ENCODE data around the gene TYK2. TPM values are rescaled to one million over a fixed set of nuclear protein-coding genes. Genes with fewer than 3 reads are reported as not detected.
A peak's percentile ranks its signal among the peaks of the same experiment; 100 is the strongest.

TYK2 gene
- total RNA-seq, 1 donor from 2014 or later = 71.5 TPM

- DNase-seq (ENCODE audit: low spot score) = no peak
Measured at GRCh38 chr19:10316229-10317044, 63.9 kb downstream of the TYK2 start.

- DNase-seq (ENCODE audit: low spot score) = peak; percentile 86
Measured at GRCh38 chr19:10315335-10316214, 64.8 kb downstream of the TYK2 start, which contains the start of gene FDX2. Gene FDX2 (minus strand): TSS chr19:10316015. CDS start chr19:10315996, 19 bp downstream.

- no peak for DNase-seq (ENCODE audit: low spot score)
Measured at GRCh38 chr19:10309423-10309822, 70.9 kb downstream of the TYK2 start, which contains the start of gene ZGLP1. Gene ZGLP1 (minus strand): TSS chr19:10309815.

- DNase-seq (ENCODE audit: low spot score) = no peak
Measured at GRCh38 chr19:10306327-10306726, 74.0 kb downstream of the TYK2 start.

- DNase-seq (ENCODE audit: low spot score) = no peak
Measured at GRCh38 chr19:10305139-10305806, 75.1 kb downstream of the TYK2 start.

Other genes with a start within 250 kb of the TYK2 start
- gene DNMT1, start 185.6 kb downstream of the TYK2 start, total RNA-seq (ENCODE audit: insufficient read depth, low replicate concordance) = 11.3 TPM
- gene S1PR2, start 149.2 kb downstream of the TYK2 start, total RNA-seq (ENCODE audit: insufficient read depth, low replicate concordance) = 19.0 TPM
- gene MRPL4, start 128.4 kb downstream of the TYK2 start, total RNA-seq (ENCODE audit: insufficient read depth, low replicate concordance) = 25.8 TPM
- gene ICAM1, start 109.5 kb downstream of the TYK2 start, total RNA-seq (ENCODE audit: insufficient read depth, low replicate concordance) = 14.2 TPM
- gene ICAM4, start 93.6 kb downstream of the TYK2 start, total RNA-seq (ENCODE audit: insufficient read depth, low replicate concordance) = 4.1 TPM
- gene ICAM5, start 90.6 kb downstream of the TYK2 start, total RNA-seq (ENCODE audit: insufficient read depth, low replicate concordance) = 3.4 TPM
- gene ZGLP1, start 70.8 kb downstream of the TYK2 start, total RNA-seq (ENCODE audit: insufficient read depth, low replicate concordance) = 1.7 TPM
- 18.3 TPM for gene FDX2, start 64.6 kb downstream of the TYK2 start, total RNA-seq (ENCODE audit: insufficient read depth, low replicate concordance)
- 5.8 TPM for gene RAVER1, start 47.0 kb downstream of the TYK2 start, total RNA-seq (ENCODE audit: insufficient read depth, low replicate concordance)
- gene ICAM3, start 40.9 kb downstream of the TYK2 start, total RNA-seq (ENCODE audit: insufficient read depth, low replicate concordance) = 1.4 TPM
- 73.9 TPM for gene CDC37, start 23.0 kb upstream of the TYK2 start, total RNA-seq (ENCODE audit: insufficient read depth, low replicate concordance)
- gene PDE4A, start 40.0 kb upstream of the TYK2 start, total RNA-seq (ENCODE audit: insufficient read depth, low replicate concordance) = 4.3 TPM
- gene KEAP1, start 122.8 kb upstream of the TYK2 start, total RNA-seq (ENCODE audit: insufficient read depth, low replicate concordance) = 43.1 TPM
- 7.5 TPM for gene S1PR5, start 136.9 kb upstream of the TYK2 start, total RNA-seq (ENCODE audit: insufficient read depth, low replicate concordance)
- gene ATG4D, start 163.3 kb upstream of the TYK2 start, total RNA-seq (ENCODE audit: insufficient read depth, low replicate concordance) = 5.1 TPM
- 1.9 TPM for gene KRI1, start 185.4 kb upstream of the TYK2 start, total RNA-seq (ENCODE audit: insufficient read depth, low replicate concordance)
- gene CDKN2D, start 188.4 kb upstream of the TYK2 start, total RNA-seq (ENCODE audit: insufficient read depth, low replicate concordance) = 13.5 TPM
- 8.2 TPM for gene AP1M2, start 206.7 kb upstream of the TYK2 start, total RNA-seq (ENCODE audit: insufficient read depth, low replicate concordance)
- gene SLC44A2, start 245.0 kb upstream of the TYK2 start, total RNA-seq (ENCODE audit: insufficient read depth, low replicate concordance) = 34.7 TPM

Data from umbilical cord (tissue), 2 donors.